HG03139 (cell line): Measurements from ENCODE around the gene STX8.
"Not testable (repeated sequence)": the region's sequence is repeated elsewhere in the genome, so short reads cannot be mapped to it uniquely, and the experiment has no call there.

Source experiments
- ATAC-seq: cut with Tn5 transposase; IDR thresholded peaks from one replicate; pipeline ENCODE4 v1.9.1; 2021; ENCODE audit not compliant: unreplicated experiment

STX8 gene

GRCh38 chr17:9408381-9408780 is 167.2 kb downstream of the STX8 start:
- no peak for ATAC-seq

GRCh38 chr17:9406046-9406606 is 169.5 kb downstream of the STX8 start:
- no peak for ATAC-seq

GRCh38 chr17:9403257-9403656 is 172.4 kb downstream of the STX8 start:
- ATAC-seq, result no peak

- no peak for ATAC-seq
These were observed 172.9 kb downstream of the STX8 start for GRCh38 chr17:9402590-9403199.

- ATAC-seq, result no peak
These were observed 174.2 kb downstream of the STX8 start for GRCh38 chr17:9401434-9401833.

DNA sequence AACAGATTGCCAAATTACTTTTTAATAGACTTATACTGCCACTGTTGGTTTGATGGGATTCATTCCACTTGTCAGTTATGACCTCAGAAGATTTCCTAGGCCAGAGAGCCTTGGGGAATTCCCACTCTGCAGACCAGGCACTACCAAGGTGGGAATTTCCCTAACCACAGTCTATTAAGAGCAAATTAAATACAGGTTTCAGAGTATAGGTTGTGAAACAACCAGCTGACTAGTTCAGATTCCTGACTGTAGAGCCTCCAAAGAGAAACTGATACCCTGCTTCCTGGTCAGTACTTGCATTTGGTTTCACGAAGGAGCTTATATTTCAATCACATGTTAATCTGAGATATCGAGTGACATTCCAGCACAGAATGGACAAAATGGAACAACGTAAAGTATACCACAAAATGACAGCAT is 186.5 kb downstream of the STX8 start:
- peak; percentile 52 for ATAC-seq

GRCh38 chr17:9386401-9386800 is 189.2 kb downstream of the STX8 start:
- no peak for ATAC-seq

GRCh38 chr17:9383826-9384225 is 191.8 kb downstream of the STX8 start:
- ATAC-seq, result no peak

DNA sequence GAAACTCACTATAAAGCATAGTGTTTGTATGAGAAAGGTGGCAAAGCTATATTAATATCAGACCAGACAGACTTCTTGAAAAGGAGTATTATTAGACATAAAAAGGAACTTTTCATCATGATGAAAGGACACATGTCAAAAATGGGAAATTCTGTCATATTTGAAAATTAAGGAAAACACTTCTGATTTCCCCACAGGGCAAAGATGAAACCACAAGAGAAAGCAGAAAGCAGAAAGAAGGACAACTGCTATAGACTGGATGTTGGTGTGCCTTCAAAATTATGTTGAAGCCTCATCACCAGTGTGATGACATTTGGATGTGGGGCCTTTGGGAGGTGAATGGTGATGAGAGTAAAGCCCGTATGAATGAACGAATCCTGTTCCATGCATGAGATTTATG is 193.0 kb downstream of the STX8 start:
- no peak for ATAC-seq

GRCh38 chr17:9381068-9381467 is 194.6 kb downstream of the STX8 start:
- no peak for ATAC-seq

DNA sequence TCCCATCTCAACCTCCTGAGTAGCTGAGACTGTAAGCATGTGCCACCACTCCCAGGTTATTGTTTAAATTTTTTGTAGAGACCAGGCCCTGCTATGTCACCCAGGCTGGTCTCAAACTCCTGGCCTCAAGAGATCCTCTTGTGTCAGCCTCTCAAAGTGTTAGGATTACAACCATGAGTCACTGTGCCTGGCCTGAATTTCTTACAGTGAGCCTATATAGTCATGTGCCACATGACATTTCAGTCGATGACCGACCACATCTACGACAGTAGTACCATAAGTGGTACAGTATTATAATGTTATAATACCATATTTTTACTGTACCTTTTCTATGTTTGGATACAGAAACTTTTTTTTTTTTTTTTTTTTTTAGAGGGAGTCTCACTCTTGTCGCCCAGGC is 195.3 kb downstream of the STX8 start:
- no peak for ATAC-seq

- ATAC-seq, result not testable (repeated sequence)
These were observed 199.4 kb downstream of the STX8 start for GRCh38 chr17:9376177-9376576.

GRCh38 chr17:9371019-9371418 is 204.6 kb downstream of the STX8 start:
- no peak for ATAC-seq

GRCh38 chr17:9370467-9370866 is 205.2 kb downstream of the STX8 start:
- ATAC-seq, result no peak

- ATAC-seq, result no peak
These were observed 207.0 kb downstream of the STX8 start for GRCh38 chr17:9368631-9369030.

GRCh38 chr17:9367156-9367555 is 208.5 kb downstream of the STX8 start:
- ATAC-seq, result no peak

DNA sequence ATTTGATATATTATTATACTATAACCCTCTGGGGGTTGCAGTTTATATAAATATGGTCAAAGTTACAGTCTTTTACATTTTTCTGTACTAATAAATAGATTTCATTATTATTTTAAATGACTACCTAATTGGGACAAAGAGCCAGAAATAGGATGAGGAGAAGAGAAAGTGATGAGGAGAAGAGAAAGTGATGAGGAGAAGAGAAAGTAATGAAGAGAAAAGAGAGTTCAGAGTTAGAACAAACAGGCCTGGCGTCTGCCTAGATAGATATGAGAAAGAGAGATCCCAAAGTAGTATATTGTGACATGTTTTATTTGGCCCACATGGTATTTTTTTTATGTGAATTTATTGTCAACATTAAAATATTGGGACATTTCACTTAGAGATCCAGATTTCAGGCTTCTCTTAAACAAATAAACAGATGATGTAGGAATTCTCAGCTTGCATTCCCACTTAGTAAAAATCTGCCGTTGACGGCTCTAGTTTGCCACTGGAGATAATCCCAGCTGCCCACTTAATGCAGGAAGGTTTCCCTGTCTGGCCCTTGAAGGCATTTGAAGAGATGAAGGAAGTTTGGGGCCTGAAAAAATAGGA is 210.7 kb downstream of the STX8 start:
- ATAC-seq, result no peak

- ATAC-seq, result no peak
These were observed 211.9 kb downstream of the STX8 start for GRCh38 chr17:9363440-9364350.

- no peak for ATAC-seq
These were observed 214.2 kb downstream of the STX8 start for GRCh38 chr17:9361188-9361955.

- ATAC-seq, result no peak
These were observed 214.9 kb downstream of the STX8 start for GRCh38 chr17:9360677-9361081.

DNA sequence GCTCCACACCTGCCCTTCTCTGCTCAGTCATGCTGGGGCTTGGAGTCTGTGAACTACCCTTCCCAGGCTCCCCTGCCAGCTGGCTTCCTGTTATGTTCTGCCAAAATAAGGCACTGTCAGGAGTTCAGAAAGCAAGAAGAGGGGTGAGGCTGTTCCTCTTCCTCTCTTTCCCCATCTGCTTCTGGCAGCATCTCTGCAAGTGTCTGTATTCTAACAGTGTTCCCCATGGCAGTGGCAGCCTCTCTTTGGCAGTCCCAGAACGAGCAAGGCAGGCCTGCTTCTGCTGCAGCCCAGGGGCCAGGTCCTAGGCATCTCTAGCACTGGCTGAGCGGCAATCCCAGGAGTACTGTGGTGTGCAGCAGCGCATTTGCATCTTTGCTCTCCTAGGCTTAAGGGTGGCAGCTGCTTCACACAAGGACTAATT is 219.1 kb downstream of the STX8 start:
- ATAC-seq, result no peak
